Ascending aorta (tissue), 2 donors: Measurements from ENCODE around the gene PPL. TPM values are rescaled to one million over a fixed set of nuclear protein-coding genes. Genes with fewer than 3 reads are reported as not detected.

Source experiments
- DNase-seq, 2 donors: peaks; one replicate each; pipeline ENCODE4 v3.0.0-alpha.2; 2019; ENCODE audit warnings: low spot score in 2 of 2
- H3K27ac ChIP-seq, 2 donors: fragments of 200-600 bp; sonication (generic); one replicate each; pipeline ENCODE4 v1.5.1; 2016 to 2017; ENCODE audit warnings: mild to moderate bottlenecking in 1 of 2
- H3K27me3 ChIP-seq: fragments of 200-600 bp; sonication (generic); one replicate; pipeline ENCODE4 v1.5.1; 2017
- H3K36me3 ChIP-seq, 2 donors: fragments of 200-600 bp; sonication (generic); one replicate each; pipeline ENCODE4 v1.5.1; 2016
- H3K4me1 ChIP-seq, 2 donors: fragments of 200-600 bp; sonication (generic); one replicate each; pipeline ENCODE4 v1.5.1; 2016 to 2017; ENCODE audit warnings: mild to moderate bottlenecking in 1 of 2
- H3K4me3 ChIP-seq, 2 donors: fragments of 200-600 bp; sonication (generic); one replicate each; pipeline ENCODE4 v1.5.1; 2016 to 2017; ENCODE audit warnings: mild to moderate bottlenecking in 1 of 2
- H3K9me3 ChIP-seq, 2 donors: fragments of 200-600 bp; sonication (generic); one replicate each; pipeline ENCODE4 v1.5.1; 2016
- CTCF ChIP-seq, 3 experiments: fragments of 200-600 bp in 2 of 3; fragments of 450-650 bp in 1 of 3; sonication (generic) in 2 of 3; IDR thresholded peaks; one replicate each; pipeline ENCODE4 v1.5.1; 2016 to 2019; ENCODE audit warnings: antibody characterized with exemption in 3 of 3, mild to moderate bottlenecking in 1 of 3, moderate library complexity in 1 of 3
- intact Hi-C: fragments of 100-400 bp; cut with DNase I; formaldehyde crosslinking; loops from one replicate; pipeline ENCODE4 v1.15.1; 2023
- total RNA-seq: library from RNA; depleted of rRNA; stranded (reverse); fragments of >200 nt; gene quantifications from one replicate; pipeline ENCODE4 v1.1.0, GENCODE V29; 2016

The PPL gene
- total RNA-seq, 1 donor from 2014 or later: 25.7 TPM

GRCh38 chr16:4937782-4938682 lies 1.1 kb upstream of the PPL start:
- H3K9me3 ChIP-seq: no peaks in the 10 kb centered on the region
- no peak for DNase-seq
- no peak overlapping the region for H3K4me3 ChIP-seq
- TF ChIP-seq CTCF (IDR thresholded peaks at IDR 0.05): no peak
- H3K27me3 ChIP-seq: no peaks in the 10 kb centered on the region
- H3K27ac ChIP-seq: peak overlapping the region in 1 of 2 donors; percentile 42
- H3K36me3 ChIP-seq: no peaks in the 10 kb centered on the region
- peaks cover 20 to 28% of the 10 kb centered on the region in 2 donors for H3K4me1 ChIP-seq
- intact Hi-C loops: no loop called here

- Histone ChIP-seq H3K27ac (peak overlapping the region; percentile 55 to 58), H3K9me3 (no peaks in the 10 kb centered on the region), H3K36me3 (no peaks in the 10 kb centered on the region), H3K4me3 (peak overlapping the region; percentile 59 to 78), H3K27me3 (no peaks in the 10 kb centered on the region), H3K4me1 (peaks cover 19 to 20% of the 10 kb centered on the region in 2 donors)
- intact Hi-C loops: no loop called here
- DNase-seq: no peak
- TF ChIP-seq CTCF (IDR thresholded peaks at IDR 0.05): peak in 2 of 3 experiments; percentile 17 to 44
These were observed 562 bp downstream of the PPL start for GRCh38 chr16:4936181-4936990.

- Histone ChIP-seq H3K27me3 (no peaks in the 10 kb centered on the region), H3K36me3 (peaks cover 0 to 4% of the 10 kb centered on the region in 2 donors), H3K4me3 (peak overlapping the region; percentile 59 to 78), H3K4me1 (peaks cover 19 to 20% of the 10 kb centered on the region in 2 donors), H3K9me3 (no peaks in the 10 kb centered on the region), H3K27ac (peak overlapping the region in 1 of 2 donors; percentile 58)
- peak; percentile 33 to 94 for DNase-seq
- TF ChIP-seq CTCF (IDR thresholded peaks at IDR 0.05): no peak
- intact Hi-C loops: loop anchor here (1.0 to 2.0 kb wide), 2 partner anchors 10 to 21 kb away; no protein-coding TSS in a partner anchor
These were observed 1.6 kb downstream of the PPL start for GRCh38 chr16:4935241-4935855.

DNA sequence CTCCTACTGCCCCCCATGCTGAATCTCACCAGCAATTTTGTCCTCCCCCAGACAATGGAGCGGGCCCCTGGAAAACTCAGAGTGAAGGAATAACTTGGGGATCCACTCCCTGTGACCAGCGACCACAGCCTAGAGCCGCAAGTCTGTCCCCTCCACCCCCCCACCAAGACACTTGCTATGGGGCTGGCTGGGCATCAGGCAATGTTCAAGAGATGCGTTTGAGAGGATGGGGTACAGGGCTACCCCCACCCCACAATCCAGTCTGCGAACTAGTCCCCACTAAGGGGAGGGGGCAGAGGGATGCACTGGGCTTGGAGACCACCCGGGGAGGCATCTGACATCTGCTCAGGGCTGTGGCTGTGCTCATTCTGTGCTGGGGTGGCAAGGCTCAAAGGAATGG lies 2.4 kb downstream of the PPL start:
- no peak overlapping the region for H3K27ac ChIP-seq
- intact Hi-C loops: loop anchor here (2.0 kb wide), 1 partner anchor 22 kb away; no protein-coding TSS in a partner anchor

More for the DNA sequence above, 2.4 kb downstream of the PPL start:
- H3K36me3 ChIP-seq: peaks cover 0 to 4% of the 10 kb centered on the region in 2 donors
- no peak for TF ChIP-seq CTCF (IDR thresholded peaks at IDR 0.05)
- no peak for DNase-seq
- no peaks in the 10 kb centered on the region for H3K27me3 ChIP-seq
- H3K4me1 ChIP-seq: peaks cover 19 to 20% of the 10 kb centered on the region in 2 donors
- H3K9me3 ChIP-seq: no peaks in the 10 kb centered on the region
- H3K4me3 ChIP-seq: no peak overlapping the region
